PFSK-1 (cell line): Measurements from ENCODE around the gene STK38L.

Source experiments
- FOXP2 ChIP-seq: optimal IDR thresholded peaks from 2 replicates; pipeline ENCODE3; 2011; ENCODE audit warnings: borderline replicate concordance, control low read depth, inconsistent platforms; ENCODE audit not compliant: insufficient read depth; ENCODE audit errors: extremely low read length, extremely low read depth
- SIN3A ChIP-seq: IDR thresholded peaks from 2 replicates; pipeline ENCODE4 v1.6.1; 2012; ENCODE audit warnings: mild to moderate bottlenecking, low read length, moderate library complexity, borderline replicate concordance; ENCODE audit not compliant: insufficient read depth

DNA sequence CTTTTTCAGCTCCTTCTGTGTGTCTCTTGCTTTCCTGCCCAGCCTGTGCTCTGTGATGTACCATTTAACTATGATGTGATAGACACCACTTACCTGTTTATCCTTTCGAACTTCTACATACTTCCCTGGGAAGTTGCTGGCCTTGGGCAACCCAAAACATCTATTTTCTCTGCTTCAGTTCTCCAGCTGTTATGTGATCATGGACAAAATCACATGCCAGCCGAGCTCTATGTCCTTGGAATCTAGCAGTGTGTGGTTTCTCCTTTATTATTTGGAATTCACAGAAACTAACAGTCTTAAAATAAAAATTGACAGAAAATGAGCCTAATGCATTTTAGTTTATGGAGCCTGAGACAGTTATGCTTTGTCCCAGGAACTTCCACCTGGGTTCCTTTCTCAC, 111.4 kb downstream of the STK38L start:
- TF ChIP-seq SIN3A (no peak), FOXP2 (no peak)
